HG03066 (cell line): Measurements from ENCODE around the gene TPD52L1.
"Not testable (repeated sequence)": the region's sequence is repeated elsewhere in the genome, so short reads cannot be mapped to it uniquely, and the experiment has no call there.

Source experiments
- ATAC-seq: cut with Tn5 transposase; IDR thresholded peaks from one replicate; pipeline ENCODE4 v1.9.1; 2021; ENCODE audit warnings: low read depth; ENCODE audit not compliant: unreplicated experiment

The TPD52L1 gene, protein sequence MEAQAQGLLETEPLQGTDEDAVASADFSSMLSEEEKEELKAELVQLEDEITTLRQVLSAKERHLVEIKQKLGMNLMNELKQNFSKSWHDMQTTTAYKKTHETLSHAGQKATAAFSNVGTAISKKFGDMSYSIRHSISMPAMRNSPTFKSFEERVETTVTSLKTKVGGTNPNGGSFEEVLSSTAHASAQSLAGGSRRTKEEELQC

DNA sequence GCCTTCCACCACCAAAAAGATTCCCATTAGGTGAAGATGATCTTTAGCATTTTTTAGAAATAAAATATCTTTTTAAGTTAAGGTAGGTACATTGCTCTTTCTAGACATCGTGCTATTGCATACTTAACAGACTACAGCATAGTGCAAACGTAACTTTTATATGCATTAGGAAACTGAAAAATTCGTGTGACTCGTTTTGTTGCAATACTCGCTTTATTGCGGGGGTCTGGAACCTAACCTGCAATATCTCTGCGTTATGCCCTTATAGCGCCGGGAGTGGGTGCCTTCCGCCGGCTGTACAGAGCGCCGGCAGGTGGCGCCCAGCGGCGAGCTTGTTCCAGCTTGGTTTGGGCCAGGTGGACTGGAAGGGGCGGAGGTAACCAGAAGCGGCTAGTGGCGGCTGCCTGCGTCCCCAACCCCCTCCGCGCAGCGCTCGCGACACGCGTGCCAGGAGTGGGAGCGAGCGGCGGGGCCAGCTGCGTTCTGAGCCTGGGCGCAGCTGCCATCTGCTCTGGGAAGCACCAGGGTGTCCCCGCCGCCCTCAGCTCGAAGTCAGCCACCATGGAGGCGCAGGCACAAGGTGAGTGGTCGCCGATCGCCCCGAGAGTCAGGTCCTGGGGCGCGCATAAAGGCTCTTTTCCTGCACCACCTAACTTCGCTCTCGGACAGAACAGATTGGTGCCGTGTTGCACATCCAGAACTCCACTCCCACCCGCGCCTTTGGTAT, at the start of gene TPD52L1:
Gene TPD52L1, plus strand, starts transcription at position 383 of the 727 bp plus-strand sequence. Its CDS starts 179 bp downstream, at position 562.
- peak; percentile 97 for ATAC-seq

DNA sequence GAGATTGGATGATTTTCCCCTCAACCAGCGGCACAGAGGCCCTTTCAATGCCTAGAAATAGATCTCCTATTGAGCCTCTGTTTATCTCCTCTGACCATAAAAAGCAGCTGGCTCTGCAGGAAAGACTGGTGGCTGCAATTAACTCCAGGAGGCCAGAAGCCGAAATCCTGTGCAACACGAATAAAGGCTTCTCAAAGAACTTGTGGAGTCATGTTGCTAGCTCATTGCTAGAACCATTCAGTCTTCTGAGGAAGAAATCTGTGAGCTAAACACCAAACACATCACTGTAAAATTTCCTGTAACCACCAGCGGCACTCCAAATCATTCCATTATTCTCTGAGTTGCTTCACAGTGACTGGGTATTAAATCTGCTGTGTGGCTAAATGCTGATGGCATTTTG, 49.1 kb upstream of the TPD52L1 start:
- ATAC-seq = no peak

- no peak for ATAC-seq
These were observed 46.5 kb upstream of the TPD52L1 start for GRCh38 chr6:125107048-125107447.

- no peak for ATAC-seq
These were observed 45.7 kb upstream of the TPD52L1 start for GRCh38 chr6:125107896-125108295.

DNA sequence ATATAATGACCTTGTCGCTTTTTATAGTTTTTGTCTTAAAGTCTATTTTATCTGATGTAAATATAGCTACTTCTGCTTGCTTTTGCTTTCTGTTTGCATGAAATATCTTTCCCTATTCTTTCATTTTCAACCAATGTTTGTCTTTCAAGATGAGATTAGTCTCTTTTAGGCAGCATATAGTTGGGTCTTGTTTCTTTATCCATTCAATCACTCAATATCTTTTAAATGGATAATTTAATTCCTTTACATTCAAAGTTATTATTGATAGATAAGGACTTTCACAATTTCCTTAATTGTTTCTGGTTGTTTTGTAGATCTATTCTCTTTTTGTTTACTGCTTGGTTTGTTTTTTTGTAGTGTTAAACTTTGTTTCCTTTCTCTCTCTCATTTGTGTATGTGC, 43.5 kb upstream of the TPD52L1 start:
- no peak for ATAC-seq

DNA sequence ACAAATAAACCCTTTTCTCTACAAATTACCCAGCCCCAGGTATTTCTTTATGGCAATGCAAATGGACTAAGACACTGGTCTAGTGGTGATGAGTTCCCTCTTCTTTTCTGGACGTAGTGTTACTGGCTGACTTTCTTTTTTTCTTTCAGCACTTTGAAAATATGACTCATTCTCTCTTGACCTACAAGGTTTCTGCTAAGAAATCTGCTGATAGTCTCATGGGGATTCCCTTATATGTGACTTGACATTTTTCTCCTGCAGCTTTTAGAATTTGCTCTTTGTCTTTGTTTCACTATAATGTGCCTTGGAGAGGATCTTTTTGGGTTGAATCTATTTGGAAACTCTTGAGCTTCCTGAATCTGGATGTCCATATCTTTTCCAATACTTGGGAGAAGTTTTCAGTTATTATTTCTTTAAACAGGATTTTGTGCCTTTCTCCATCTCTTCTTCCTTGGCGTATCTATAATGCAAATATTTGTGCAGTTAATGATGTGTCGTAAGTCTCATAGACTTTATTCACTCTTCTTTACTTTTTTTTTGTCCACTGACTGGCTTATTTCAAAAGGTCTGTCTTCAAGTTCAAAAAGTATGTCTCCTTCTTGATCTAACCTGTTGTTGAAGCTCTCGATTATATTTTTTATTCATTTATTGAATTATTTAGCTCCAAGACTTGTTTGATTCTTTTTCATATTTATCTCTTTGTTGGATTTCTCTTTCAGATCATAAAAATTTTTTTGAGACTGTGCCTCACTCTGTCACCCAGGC, 42.2 kb upstream of the TPD52L1 start:
- ATAC-seq = no peak

DNA sequence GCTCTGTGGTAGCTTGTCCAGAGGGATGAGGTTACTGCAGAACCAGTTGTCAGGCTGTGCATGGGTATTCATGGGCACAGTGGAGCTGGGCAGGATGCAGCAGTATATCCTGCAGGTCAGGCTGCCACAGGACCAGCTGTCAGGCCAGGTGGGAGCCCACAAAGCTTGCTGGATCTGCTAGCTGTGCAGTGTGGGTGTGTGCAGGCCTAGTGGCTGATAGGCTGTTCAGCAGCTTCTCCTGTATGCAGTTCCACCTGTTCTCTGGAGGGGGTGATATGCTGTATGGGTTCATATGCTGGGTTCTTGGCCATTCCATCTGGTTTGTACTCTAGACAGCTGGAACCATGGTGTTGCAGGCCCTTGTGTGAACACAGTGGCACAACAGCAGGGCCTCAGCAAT, 40.6 kb upstream of the TPD52L1 start:
- no peak for ATAC-seq

DNA sequence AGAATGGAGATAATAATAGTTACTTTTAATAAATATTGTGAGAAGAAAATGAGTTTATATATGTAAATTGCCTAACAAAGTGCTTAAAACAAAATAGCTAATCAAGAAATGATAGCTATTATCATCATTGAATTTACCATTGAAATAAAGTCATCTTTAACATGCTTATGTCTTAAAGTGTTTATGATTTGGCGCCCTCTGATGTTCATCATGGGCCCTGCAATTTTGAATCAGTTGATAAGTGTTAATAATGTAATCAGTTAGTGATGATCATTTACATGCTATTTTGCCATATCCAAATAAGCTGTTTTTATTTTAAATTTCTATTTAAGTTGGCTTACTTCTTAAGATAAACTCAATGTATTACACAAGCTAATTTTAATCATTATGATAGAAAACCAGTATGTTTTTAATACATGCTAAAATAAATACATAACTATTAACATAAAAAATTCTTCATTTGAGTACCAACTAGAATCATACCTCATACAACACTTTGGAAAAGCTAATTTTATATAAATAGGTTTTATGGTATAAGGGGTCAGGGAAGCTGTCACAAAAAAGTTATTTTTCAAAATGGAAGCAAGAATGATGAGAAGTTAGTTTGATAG, 39.2 kb upstream of the TPD52L1 start:
- no peak for ATAC-seq

DNA sequence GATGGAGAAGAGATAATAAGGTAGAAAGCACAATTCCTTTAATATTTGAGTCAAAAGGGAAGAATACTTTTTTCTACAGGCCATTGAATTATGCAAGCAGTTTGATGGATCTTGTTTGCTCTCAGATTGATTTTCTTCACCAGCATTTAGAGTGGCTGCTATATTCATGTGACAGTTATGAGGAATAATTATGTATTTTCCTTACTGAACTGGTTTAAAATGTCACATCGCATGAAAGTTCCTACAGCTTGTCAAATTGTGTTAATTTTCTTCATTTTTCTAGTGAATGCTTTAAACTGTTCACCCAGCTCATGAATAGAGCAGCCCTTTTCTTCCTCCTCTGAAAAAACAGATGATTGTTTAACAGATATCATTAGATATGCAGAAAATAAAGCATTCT, 37.4 kb upstream of the TPD52L1 start:
- ATAC-seq = no peak

DNA sequence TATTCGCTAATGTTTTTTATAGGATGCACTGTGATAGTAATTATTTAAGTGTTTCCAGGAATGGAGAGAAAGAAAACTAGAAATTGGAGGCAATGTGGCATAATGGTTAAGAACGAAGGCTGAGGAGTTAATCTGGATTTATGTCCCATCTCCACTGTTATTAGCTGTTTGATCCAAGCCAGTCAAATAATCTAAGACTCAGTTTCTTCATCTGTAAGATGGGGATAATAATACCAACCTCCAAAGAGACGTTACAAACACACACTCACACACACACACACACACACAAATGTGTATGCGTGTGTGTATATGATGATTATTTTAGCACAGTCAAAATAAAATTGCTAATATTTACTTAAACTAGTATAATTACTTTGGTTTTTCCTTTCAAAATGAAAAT, 36.9 kb upstream of the TPD52L1 start:
- ATAC-seq = no peak

GRCh38 chr6:125117818-125118217, 35.8 kb upstream of the TPD52L1 start:
- ATAC-seq = no peak

DNA sequence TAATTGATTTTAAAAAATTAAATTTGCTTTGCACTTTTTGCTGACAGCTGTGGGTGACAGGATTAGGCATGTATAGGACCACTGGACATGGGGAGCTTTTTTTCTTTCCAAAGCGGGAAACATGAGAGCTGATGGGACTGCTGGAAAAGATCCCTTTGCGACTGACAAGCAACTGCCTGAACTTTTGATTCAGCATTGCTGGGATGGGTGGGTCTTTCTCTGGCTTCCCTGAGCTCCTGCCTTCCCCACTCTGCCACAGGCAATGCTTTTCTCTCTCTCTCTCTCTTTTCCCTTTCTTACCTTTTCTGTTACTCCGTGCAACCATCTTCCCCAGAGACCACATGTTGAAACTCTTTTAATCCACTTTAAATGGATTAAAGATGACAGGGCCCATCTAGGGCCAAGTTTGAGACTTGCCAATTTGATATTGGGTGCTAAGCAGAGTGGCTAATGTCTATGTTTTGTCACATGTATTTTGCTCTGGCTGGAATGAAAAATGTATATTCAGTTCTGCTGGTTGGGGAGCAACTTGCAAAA, 33.5 kb upstream of the TPD52L1 start:
- no peak for ATAC-seq

- ATAC-seq = no peak
These were observed 31.7 kb upstream of the TPD52L1 start for GRCh38 chr6:125121894-125122293.

DNA sequence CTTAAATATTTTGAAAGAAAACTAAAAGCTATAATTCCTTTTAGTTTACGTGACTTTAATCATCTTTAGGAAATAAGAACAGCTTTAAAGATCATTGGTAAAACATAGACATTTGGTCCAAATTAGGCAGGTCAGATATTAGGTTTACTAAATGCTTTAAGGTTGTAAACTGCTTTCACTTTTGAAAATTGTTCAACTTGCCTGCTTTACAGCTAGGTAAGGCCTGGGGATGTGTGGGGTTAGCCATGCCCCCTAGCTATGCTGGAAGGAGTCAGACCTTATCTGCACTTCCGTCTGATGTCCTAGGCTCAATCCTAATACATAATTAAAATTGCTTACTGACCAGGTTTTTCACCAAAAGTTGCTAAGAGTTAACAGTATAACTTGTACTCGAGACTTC, 30.5 kb upstream of the TPD52L1 start:
- ATAC-seq = no peak

DNA sequence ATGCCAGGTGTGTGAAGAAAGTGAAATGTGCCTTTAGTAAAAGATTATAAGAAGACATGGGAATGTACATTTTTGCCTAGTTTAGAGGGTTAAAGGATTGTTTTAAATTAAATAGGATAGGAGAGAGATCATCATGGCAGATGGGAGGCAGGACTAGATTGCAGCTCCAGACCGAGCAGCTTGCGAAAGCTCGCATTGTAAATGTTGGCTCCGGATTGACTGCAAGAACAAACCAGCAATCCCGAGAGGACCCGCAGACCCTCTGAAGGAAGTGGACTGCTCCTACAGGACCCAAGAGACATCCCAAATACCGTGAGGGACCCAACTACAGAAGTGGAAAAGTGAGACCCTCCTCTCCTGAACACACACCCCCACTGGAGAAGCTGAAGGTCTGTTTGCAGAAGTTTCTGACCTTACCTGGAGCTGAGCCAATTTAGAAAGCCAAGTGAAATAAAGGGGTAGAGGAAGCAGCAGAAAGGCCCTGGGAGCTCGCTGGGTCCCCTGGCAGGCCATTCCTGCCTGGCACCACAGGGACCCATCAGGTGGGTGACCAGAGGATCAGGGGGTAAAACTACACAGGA, 30.0 kb upstream of the TPD52L1 start:
- ATAC-seq = no peak

GRCh38 chr6:125124049-125124669, 29.4 kb upstream of the TPD52L1 start:
- no peak for ATAC-seq

- not testable (repeated sequence) for ATAC-seq
These were observed 27.7 kb upstream of the TPD52L1 start for GRCh38 chr6:125125856-125126255.

DNA sequence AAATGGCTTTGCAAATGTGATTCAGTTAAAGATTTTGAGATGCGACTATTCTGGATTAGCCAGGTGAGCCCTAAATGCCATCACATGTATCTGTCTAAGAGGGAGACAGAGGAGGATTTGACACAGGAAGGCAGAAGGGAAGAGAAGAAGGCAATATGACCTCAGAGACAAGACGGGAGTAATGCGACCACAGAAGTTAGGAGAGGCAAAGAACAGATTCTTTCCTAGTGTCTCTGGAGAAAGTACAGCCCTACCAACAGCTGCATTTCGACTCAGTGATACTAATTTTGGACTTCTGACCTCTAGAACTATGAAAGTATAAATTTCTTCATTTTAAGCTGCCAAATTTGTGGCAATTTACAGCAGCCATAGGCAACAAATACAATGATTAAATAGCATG, 24.2 kb upstream of the TPD52L1 start:
- ATAC-seq = no peak

DNA sequence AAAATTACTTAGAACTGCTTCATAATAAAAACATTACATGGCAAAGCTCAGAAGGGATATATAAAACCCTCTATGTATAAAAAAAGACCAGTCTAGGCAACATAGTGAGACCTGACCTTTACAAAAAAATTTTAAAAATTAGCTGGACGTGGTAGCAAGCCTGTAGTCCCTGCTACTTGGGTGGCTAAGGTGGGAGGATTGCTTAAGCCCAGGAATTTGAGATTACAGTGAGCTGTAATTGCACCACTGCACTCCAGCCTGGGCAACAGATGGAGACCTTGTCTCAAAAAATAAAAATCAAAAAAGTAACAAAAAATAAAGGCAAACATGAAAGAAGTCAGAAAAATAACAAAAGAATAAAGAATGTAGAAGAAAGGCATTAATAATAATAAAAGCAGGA, 21.5 kb upstream of the TPD52L1 start:
- no peak for ATAC-seq

DNA sequence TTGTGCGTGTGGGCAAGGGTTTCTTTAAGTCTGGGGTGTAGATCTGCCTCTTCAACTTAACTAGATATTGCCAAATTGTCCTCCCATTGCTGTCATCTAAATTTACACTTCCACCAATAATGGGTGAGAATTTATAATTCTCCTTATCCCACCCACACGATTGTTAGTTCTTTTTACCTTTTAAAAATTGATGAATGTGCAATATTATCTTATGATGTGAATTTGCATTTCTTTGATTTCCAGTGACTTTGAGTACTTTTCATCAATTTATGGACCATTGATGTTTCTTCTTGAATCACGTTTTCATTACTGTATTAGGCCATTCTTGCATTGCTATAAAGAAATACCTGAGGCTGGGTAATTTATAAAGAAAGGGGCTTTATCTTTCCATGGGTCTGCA, 17.2 kb upstream of the TPD52L1 start:
- no peak for ATAC-seq
